Smooth muscle cell of the pulmonary artery (primary cell): ENCODE data around the gene COX4I1. TPM values are rescaled to one million over a fixed set of nuclear protein-coding genes. Genes with fewer than 3 reads are reported as not detected.

Experiments used
- total RNA-seq: library from RNA; depleted of rRNA; stranded (reverse); fragments of >200 nt; gene quantifications from 2 replicates; pipeline ENCODE4 v1.2.3, GENCODE V29; 2014

The COX4I1 gene
- total RNA-seq = 298 and 306 TPM in 2 replicates

DNA sequence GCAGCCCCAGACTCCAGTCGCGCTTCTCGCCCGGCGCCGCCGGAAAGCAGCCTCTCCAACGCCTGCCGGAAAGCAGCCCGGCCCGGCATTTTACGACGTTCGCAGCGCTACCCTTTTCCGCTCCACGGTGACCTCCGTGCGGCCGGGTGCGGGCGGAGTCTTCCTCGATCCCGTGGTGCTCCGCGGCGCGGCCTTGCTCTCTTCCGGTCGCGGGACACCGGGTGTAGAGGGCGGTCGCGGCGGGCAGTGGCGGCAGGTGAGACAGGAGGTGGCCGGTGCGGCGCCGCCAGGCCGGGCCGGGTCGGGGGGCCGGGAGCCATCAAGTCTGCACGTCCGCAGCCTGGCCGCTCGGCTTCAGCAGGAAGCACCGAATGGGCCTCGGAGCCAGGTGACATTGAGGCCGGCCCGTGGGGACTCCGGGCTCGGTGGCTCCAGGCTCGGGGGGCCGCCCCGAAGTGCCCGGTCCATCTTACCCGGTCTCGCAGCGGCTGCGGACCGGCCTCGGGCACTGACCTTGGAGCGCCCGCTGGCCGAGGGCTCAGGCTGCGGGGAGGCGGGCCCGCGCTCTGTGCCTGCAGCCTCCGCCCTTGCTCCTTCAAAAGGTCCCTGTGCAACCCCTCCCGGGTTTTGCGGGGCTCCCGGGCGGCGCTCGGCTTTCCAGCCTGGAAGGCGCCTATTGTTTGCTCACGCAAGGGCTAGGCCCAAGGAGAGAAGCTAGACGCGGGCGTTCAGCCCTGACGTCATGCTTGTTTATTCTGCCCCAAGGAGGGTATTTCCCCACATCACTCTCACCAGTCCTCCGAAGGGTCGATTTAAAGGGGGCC lies at the start of gene COX4I1, which contains the start of gene EMC8:
Gene COX4I1 (plus strand): TSS at position 199 of the 824 bp plus-strand sequence. CDS start 1,511 bp downstream, outside the sequence.
Gene EMC8 (minus strand): TSS at position 48 of the 824 bp plus-strand sequence. CDS start 249 bp downstream, outside the sequence.

GRCh38 chr16:85750827-85751697 lies 48.4 kb upstream of the COX4I1 start, which contains the start of gene C16orf74:
Gene C16orf74 (minus strand): TSS chr16:85751096. CDS start chr16:85735217, 15,879 bp downstream.

Other genes with a start within 250 kb of the COX4I1 start
- gene GSE1, start 186.4 kb upstream of the COX4I1 start, total RNA-seq = 29.8 and 37.4 TPM in 2 replicates
- 1.2 and 2.8 TPM in 2 replicates for gene GINS2, start 110.7 kb upstream of the COX4I1 start, total RNA-seq
- gene C16orf74, start 48.6 kb upstream of the COX4I1 start, total RNA-seq = 1.7 and 2.9 TPM in 2 replicates
- 20.1 and 21.4 TPM in 2 replicates for gene EMC8, start 151 bp upstream of the COX4I1 start, total RNA-seq
- not detected in 2 replicates for gene IRF8, start 99.5 kb downstream of the COX4I1 start, total RNA-seq